D341Med (cell line): ENCODE data around the gene PRSS21.

Experiments used
- DNase-seq: peaks from one replicate; pipeline ENCODE4 v3.0.0; 2012; ENCODE audit warnings: low spot score

The PRSS21 gene

DNA sequence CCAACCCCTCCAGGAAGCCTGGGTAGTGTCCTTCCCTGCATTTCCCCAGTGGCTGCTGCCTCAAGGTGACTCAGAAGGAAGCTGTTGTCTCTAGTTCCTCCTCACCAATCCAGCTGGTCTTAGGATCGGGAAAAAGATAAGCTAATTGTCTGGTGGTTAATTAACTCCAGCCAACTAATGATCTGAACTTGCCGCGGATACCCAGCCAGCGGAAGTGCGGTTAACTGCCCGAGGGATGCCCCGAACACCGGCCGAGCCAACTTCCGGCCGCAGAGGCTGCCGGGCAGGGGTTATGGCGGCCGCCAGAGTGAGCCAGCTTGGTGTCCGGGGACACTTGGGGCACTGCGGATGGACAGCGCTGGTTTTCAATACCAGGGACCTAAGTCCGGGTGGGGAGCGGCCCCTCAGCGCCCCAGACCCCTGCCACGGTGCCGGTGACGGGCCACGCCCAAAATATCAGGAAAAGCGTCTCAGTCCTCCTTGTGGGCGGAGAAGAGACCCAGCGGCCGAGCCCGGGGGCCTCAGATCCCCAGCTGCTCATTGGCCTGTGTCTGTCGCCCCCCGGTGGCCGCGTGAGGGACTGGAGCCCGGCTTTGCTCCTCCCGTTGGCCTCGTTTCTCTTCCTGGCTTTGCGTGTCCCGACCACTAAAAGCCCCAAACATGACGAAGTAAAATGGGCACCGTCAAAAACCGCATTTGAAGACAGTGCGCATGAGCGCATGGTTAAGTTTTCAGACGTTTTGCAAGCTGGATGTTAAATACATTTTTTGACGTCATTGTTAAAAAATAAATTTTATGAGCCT, 51.2 kb downstream of the PRSS21 start:
- peak; percentile 96 for DNase-seq
